HepG2 (cell line): ENCODE data around the gene RPA4. TPM values are rescaled to one million over a fixed set of nuclear protein-coding genes. Genes with fewer than 3 reads are reported as not detected.

Experiments
- ZNF205 ChIP-seq: IDR thresholded peaks from 2 replicates; pipeline ENCODE4 v1.6.1; 2018; ENCODE audit warnings: missing biosample characterization, missing genetic modification reagents
- ZNF563 ChIP-seq: sonication (generic); formaldehyde crosslinking; IDR thresholded peaks from 2 replicates; pipeline ENCODE4 v1.8.0; 2022; ENCODE audit warnings: mild to moderate bottlenecking, moderate library complexity, missing genetic modification reagents
- ZSCAN29 ChIP-seq: sonication (generic); formaldehyde crosslinking; conservative IDR thresholded peaks from 2 replicates; pipeline ENCODE4 v1.4.0; 2020; ENCODE audit warnings: mild to moderate bottlenecking, missing genetic modification reagents
- polyA plus RNA-seq, 8 experiments: library from polyadenylated mRNA; depleted of rRNA in 3 of 8; stranded (reverse) in 7 of 8; unstranded in 1 of 8; fragments of >200 nt; fragmentation: Illumina TruSeq in 4 of 8; extraction: Trizol in 4 of 8; gene quantifications; 2 replicates each; pipeline versions ENCODE4 v1.2.1 to v1.2.3, GENCODE V29; 2011 to 2016; ENCODE audit warnings: low read depth in 4 of 8, missing spikeins in 1 of 8, mixed read lengths in 1 of 8; ENCODE audit not compliant: insufficient read depth in 1 of 8
- total RNA-seq, 5 experiments: library from RNA; depleted of rRNA; stranded (reverse); fragments of >200 nt; fragmentation: Illumina TruSeq; extraction: Trizol; gene quantifications; 2 replicates each; pipeline ENCODE4 v1.2.3, GENCODE V29; 2016; ENCODE audit warnings: low read depth in 1 of 5

RPA4 gene
- total and polyA plus RNA-seq, 2 of the 13 experiments (the other 11 are each of a cell fraction or from before 2014, with no cell fraction given) = 0.38 TPM; not detected in 1

DNA sequence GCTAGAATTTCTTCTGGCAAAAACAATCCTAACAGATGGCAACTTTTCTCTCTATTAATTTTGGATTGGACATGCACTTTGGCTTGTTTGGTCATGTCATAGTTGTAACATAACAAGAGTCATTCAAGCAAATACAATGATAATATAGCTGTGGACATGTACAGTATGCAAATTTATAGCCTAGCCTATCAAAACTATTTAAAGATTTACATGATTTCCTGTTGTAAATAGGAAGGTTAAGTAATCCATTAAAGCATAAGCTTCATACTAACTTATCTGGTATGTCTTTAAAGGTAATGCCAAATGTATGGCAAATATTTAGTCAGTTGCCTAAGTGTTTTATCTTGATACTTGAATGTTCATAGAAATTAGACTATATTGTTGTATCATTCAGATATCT, 45.3 kb downstream of the RPA4 start (continued):
- TF ChIP-seq ZSCAN29 (CRISPR knock-in tag) (no peak), ZNF205 (no peak), ZNF563 (CRISPR knock-in tag) (no peak)

Other genes with a start within 250 kb of the RPA4 start
- gene DIAPH2, start 199.1 kb upstream of the RPA4 start, total RNA-seq (2016; rRNA removed; fragmentation: Illumina TruSeq; extraction: Trizol) = 8.3 and 8.5 TPM in 2 replicates
- gene DIAPH2, start 199.1 kb upstream of the RPA4 start, polyA plus RNA-seq (2011; rRNA removed) = 1.7 and 2.1 TPM in 2 replicates